IPS-NIHi7 (cell line): ENCODE measurements around the gene MARCO.
A peak's percentile ranks its signal among the peaks of the same experiment; 100 is the strongest.
"Not testable (repeated sequence)": the region's sequence is repeated elsewhere in the genome, so short reads cannot be mapped to it uniquely, and the experiment has no call there.

Source experiments
- DNase-seq: peaks from one replicate; pipeline ENCODE4 v3.0.0; 2012; ENCODE audit warnings: mixed read lengths; ENCODE audit errors: extremely low spot score

MARCO gene

GRCh38 chr2:118925981-118926380 is 16.0 kb upstream of the MARCO start:
- DNase-seq: no peak

- no peak for DNase-seq
Observed at GRCh38 chr2:118929059-118929458, 12.9 kb upstream of the MARCO start.

DNA sequence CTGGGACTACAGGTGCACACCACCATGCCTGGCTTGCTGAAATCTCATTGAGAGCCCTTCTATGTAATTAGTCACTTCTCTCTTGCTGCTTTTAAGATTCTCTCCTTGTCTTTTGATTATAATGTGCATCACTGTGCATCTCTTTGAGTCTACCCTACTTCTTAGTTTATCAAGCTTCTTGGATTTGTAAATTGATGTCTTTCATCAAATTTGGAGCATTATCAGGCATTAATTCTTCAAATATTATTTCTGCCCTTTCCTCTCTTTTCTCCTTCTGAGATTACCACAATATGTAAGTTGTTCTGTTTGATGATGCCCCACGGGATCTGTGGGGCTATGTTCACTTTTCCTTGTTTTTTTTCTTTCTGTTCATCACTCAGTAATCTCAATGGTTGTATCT is 9.0 kb upstream of the MARCO start:
- DNase-seq: no peak

DNA sequence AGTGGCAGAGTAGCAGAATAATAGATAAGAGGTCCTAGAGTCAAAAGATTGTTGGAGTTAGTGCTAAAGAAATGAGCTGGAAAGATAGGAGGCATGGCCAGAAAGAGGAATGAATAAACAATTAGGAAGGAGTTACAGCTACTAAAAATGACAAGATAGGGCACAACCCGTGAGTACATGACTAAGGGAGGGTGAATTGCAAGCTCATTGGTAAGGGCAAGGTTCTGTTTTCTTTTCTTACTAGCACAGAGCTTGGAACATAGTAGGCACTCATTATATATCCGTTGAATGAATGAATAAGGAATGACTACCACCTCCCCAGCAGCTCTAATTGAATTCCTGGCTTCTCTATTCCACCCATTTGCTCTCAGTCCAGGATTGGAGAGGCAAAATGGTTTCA is 5.7 kb upstream of the MARCO start:
- DNase-seq: no peak

DNA sequence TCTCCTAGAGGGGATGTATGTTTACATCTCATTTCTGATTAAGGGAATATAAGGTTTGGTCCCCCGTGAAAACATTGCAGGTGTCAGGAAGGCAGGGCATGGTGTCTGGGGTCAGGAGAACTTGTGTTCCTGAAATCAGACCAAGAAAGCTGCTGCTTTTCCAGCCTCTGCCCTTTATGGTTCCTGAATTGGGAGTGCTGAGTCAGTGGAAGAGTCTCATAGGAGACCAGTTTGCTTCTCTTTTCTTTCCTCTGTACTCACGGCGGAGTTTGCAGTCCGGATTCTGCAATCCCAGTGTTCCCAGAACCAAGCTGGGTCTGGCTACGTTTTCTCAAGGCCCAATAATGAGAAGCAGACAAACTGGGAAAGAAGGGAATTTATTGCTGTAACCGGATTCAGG is 5.1 kb upstream of the MARCO start:
- DNase-seq: no peak

DNA sequence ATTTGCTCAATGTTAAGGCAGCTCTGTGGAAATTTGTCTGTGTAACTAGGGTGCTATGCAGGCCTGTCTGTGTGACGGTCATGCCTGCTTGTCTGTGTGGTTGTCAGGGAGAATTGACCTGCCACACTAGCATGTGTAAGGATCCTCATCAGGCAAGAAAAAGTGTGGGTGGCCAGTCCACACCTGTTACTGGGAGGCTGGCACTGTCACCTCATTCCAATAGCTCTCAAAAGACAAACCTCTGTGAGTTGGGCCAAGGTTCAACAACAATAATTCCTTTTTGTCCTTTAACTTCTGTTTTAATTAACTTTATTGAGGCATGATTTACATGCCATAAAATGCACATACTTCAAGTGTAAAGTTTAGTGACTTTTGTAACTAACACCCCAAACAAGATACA is 4.2 kb upstream of the MARCO start:
- DNase-seq: no peak

DNA sequence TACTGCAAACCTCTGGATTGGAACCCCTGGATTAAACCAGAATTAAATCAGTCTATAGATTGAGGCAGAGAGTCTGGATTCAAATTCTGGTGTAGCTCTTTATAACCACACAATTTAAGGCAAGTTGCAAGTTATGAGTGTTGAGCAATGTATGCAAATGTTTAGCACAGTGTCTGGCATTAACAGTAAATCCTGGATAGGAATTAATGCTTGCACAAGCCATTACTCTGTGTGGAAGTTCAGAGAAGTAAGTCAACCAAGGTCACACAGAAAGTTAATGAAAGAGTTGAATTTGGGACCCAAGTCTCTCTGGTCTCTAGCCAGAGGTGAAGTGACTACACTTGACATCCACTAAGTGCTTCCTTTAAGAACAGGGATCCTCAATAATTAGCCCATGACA is 2.0 kb upstream of the MARCO start:
- DNase-seq: no peak

DNA sequence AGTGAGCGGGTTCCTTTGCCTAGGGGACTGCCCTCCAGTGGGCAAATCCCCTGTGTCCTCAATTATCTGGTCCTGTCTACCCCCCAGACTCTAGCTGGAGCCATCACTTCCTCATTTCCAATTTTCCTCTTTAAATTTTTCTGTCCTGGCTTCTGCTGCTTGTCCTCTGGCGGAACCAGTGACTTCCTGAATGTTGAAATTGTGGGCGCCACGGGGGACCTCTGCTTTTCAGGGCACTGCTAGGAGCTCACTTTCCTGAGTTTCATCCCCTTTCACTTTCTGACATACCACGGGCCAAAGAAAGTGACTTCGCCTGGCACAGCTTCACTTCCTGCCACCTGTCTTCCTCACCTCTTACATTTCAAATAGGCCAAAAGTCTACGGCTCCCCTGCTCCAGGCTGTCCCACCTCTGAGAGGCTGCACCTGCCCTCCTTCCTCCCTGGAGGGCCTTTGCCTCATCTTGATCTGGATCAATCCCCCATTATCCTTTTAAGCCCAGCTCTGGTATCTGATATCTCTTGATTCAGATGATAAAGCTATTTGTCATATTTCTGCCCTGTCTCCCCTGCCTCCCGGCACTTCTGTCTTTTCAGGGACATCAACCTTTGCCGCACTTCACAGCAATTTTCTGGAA is 1.4 kb upstream of the MARCO start:
- no peak for DNase-seq

GRCh38 chr2:118943286-118943685 is 1.3 kb downstream of the MARCO start:
- no peak for DNase-seq

GRCh38 chr2:118945881-118946280 is 3.9 kb downstream of the MARCO start:
- DNase-seq: no peak

DNA sequence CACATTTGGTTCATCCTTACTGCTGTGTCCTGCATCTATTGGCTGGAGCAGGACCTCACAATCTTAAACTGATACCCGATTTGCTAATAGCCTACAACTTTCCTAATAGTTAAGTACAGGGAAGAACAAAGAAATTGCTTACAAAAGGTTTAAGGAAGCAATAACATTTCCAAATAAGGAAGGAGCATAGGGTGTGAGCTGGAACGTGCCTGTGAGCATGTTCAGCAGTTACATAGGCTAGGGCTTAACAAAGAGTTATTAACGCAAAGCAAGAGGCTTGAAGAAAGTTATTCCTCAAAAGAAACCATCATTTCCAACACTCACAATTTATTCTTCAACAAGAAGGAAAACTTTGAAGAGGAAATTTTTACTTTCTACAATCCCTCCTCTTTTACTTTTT is 6.3 kb downstream of the MARCO start:
- DNase-seq: not testable (repeated sequence)

DNA sequence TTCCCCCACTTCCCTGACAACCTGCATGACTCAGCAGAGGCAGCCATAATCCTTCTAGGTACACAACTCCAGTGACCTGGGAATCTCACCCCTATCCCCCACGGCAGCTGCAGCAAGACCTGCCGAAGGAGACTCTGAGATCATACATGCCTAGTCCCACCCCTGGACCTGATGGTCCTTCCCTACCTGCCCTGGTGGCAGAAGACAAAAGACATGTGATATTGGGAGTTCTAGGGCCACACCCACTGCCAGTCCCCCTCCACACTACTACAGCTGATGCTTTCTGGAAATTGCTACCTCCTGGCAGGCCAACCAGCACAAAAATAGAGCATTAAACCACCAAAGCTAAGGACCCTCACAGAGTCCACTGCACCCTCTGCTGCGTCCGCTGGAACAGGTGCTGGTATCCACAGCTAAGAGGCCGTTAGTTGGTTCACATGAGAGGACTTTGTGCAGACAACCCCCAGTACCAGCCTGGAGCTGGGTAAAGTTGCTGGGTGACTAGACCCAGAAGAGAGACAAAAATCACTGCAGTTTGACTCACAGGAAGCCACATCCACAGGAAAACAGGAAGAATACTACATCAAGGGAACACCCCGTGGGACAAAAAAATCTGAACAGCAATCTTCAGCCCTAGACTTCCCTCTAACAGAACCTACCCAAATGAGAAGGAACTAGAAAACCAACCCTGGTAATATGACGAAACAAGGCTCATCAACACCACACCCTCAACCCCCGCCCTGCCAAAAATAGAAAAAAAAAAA is 12.5 kb downstream of the MARCO start:
- no peak for DNase-seq

- no peak for DNase-seq
Observed at GRCh38 chr2:118965737-118966136, 23.7 kb downstream of the MARCO start.

DNA sequence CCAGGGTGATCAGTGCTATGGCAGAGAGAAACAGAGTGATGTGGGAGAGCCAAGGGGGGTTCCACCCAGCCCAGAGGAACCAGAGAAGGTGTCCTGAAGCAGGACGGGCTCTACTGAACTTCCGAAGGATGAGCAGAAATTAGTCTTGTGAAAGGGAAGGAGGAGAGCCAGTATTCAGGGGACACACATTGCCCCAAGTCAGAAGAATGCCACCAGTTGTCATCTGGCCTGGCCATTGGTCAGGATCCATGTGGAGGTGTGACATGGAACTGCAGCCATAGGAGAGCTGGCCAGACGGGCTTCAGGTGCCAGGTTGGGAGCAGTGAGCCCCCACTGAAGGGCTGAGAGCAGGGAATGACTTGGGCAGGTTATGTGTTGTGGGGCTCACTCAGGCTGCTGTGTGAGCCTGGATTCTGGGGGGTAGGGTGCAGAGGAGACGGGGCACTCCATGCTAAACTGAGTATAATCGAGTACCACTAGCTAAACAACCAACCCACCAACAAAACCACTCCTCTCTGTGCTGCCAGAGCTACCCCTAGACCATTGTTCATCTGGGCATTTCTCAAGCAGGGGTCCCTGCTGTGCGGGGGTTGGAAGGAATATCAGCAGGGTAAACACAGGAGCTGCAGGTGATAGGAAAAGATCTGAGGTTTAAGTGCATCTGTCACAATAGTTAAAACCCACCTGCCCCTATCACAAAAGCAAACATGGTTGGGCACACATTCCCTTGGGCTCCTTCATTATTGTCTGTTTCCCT is 25.3 kb downstream of the MARCO start:
- peak; percentile 6 for DNase-seq

GRCh38 chr2:118968042-118968441 is 26.0 kb downstream of the MARCO start:
- no peak for DNase-seq

- peak; percentile 6 for DNase-seq
Observed at GRCh38 chr2:118968961-118969733, 27.2 kb downstream of the MARCO start.

DNA sequence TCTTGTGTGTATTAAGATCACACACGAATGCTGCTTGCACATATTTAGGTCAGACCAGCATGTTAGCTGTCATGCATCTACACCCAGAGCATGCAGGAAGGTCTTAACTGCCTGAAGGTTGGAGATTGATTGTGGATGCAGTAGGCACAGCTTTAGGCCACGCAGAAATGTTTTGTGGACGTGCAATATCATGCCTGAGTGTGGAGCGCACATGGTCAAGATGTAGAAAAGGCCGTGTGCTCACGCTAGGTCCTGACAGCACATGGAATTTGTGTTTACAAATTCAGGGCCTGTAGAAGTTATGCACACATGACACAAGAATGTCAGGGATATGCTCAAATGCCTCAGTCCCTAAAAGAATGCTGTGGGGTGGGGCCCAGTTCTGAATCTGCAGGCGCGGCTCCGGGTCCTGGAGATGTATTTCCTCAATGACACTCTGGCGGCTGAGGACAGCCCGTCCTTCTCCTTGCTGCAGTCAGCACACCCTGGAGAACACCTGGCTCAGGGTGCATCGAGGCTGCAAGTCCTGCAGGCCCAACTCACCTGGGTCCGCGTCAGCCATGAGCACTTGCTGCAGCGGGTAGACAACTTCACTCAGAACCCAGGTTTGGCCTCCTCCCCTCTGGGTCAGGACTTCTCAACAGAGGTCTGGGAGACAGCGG is 27.9 kb downstream of the MARCO start:
- peak; percentile 7 for DNase-seq

- DNase-seq: peak; percentile 8
Observed at GRCh38 chr2:118970396-118971135, 28.6 kb downstream of the MARCO start.

DNA sequence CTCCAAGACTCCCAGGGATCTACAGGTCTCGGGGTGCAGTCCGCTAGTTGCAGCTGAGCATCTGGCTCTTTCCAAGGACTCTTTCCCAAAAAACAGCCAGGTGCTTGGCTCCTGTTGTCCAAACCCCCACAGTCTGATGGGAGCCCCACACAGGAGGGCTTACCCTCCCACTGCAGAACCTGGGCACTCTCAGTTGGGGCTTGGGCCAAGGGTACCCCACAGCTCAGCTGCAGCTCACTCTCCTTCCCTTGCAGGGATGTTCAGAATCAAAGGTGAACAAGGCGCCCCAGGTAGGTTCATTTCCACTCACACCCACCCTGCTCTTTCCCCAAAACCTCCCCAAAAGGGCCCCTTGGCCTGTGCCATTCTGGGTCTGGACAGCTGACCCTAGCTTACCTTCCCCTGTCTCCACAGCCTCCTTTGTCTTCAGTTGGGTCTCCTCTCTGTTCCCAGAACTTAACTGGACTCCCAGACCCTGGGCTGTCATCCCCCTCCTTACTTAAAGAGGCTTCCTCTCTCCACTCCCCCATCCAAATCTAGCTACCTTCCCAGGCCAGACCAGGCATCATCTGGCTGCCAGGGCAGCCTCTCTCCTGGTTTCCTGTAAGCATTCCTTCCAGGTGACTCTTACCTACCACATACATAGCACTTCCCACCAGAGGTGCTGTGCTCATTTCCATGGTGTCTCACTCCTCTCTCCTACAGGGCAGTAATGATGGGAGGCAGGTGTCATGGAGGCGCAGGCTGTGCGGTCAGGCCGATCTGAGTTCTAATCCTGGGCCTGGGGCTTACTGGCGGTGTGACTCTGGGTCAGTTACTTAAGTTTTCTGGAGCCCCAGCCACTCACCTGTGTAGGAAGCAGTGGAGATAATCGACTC is 29.5 kb downstream of the MARCO start:
- DNase-seq: peak; percentile 52

GRCh38 chr2:118973542-118973951 is 31.6 kb downstream of the MARCO start:
- no peak for DNase-seq
